Fibroblast of lung (primary cell): ENCODE data around the gene GBP5. TPM values are rescaled to one million over a fixed set of nuclear protein-coding genes. Genes with fewer than 3 reads are reported as not detected.

Source experiments
- DNase-seq, 2 donors: peaks; one replicate each; pipeline versions ENCODE4 v3.0.0 to v3.0.0-alpha.2; 2010; ENCODE audit warnings: low read depth in 2 of 2
- H2AFZ ChIP-seq: 2 replicates; pipeline ENCODE4 v1.5.1; 2012; ENCODE audit warnings: low read length, control low read depth, inconsistent platforms
- H3K27ac ChIP-seq: 2 replicates; pipeline ENCODE4 v1.5.1; 2011; ENCODE audit warnings: low read length, control low read depth; ENCODE audit not compliant: insufficient read depth
- H3K27me3 ChIP-seq: 2 replicates; pipeline ENCODE4 v1.5.1; 2011; ENCODE audit warnings: mild to moderate bottlenecking, low read length; ENCODE audit not compliant: control insufficient read depth, insufficient read depth
- H3K36me3 ChIP-seq: 2 replicates; pipeline ENCODE4 v1.5.1; 2011; ENCODE audit warnings: low read length; ENCODE audit not compliant: control insufficient read depth, insufficient read depth
- H3K4me1 ChIP-seq: 2 replicates; pipeline ENCODE4 v1.5.1; 2011; ENCODE audit warnings: low read length; ENCODE audit not compliant: control insufficient read depth, insufficient read depth; ENCODE audit errors: extremely low read depth
- H3K4me2 ChIP-seq: 2 replicates; pipeline ENCODE4 v1.5.1; 2011; ENCODE audit warnings: low read length, control low read depth; ENCODE audit not compliant: insufficient read depth; ENCODE audit errors: extremely low read depth
- H3K4me3 ChIP-seq, 4 experiments: fragments of 200-600 bp in 1 of 4; sonication (generic) in 1 of 4; replicated peaks in 1 of 4; 2 replicates each; pipeline ENCODE4 v1.5.1; 2011 to 2016; ENCODE audit warnings: low read length in 4 of 4, low read depth in 3 of 4, mild to moderate bottlenecking in 3 of 4, control low read depth in 2 of 4, inconsistent platforms in 1 of 4, mixed read lengths in 1 of 4; ENCODE audit not compliant: insufficient read depth in 1 of 4; ENCODE audit errors: control extremely low read depth in 1 of 4
- H3K79me2 ChIP-seq: 2 replicates; pipeline ENCODE4 v1.5.1; 2012; ENCODE audit warnings: mild to moderate bottlenecking, low read length, inconsistent platforms; ENCODE audit not compliant: control insufficient read depth, insufficient read depth
- H3K9ac ChIP-seq: 2 replicates; pipeline ENCODE4 v1.5.1; 2011; ENCODE audit warnings: mild to moderate bottlenecking, low read length, control low read depth; ENCODE audit not compliant: insufficient read depth
- H3K9me3 ChIP-seq: 2 replicates; pipeline ENCODE4 v1.5.1; 2012; ENCODE audit warnings: low read depth, low read length; ENCODE audit not compliant: control insufficient read depth, insufficient read depth
- H4K20me1 ChIP-seq: 2 replicates; pipeline ENCODE4 v1.5.1; 2011; ENCODE audit warnings: low read length; ENCODE audit not compliant: control insufficient read depth, insufficient read depth; ENCODE audit errors: extremely low read depth
- CTCF ChIP-seq, 2 donors: IDR thresholded peaks in 1 of 2; conservative IDR thresholded peaks in 1 of 2; 1 replicate in 1 of 2; 2 replicates in 1 of 2; pipeline ENCODE4 v1.5.1; 2011 to 2012; ENCODE audit warnings: low read length in 2 of 2, control low read depth in 1 of 2, inconsistent platforms in 1 of 2, low read depth in 1 of 2, mild to moderate bottlenecking in 1 of 2
- EZH2 ChIP-seq: IDR thresholded peaks from 2 replicates; pipeline ENCODE4 v1.5.1; 2012; ENCODE audit warnings: low read length, control low read depth, mild to moderate bottlenecking; ENCODE audit errors: missing control alignments
- polyA plus RNA-seq, 2 donors: library from polyadenylated mRNA; depleted of rRNA in 1 of 2; stranded (reverse) in 1 of 2; unstranded in 1 of 2; fragments of >200 nt; gene quantifications; 2 replicates each; pipeline ENCODE4 v1.2.1, GENCODE V29; 2011 to 2012; ENCODE audit warnings: missing spikeins in 1 of 2
- total RNA-seq: library from RNA; depleted of rRNA; stranded (reverse); fragments of >200 nt; gene quantifications from 2 replicates; pipeline ENCODE4 v1.2.1, GENCODE V29; 2014

Gene GBP5
- total and polyA plus RNA-seq, 2 donors (not counting 1 experiment from before 2014, with no cell fraction given): 0.17 TPM; not detected in 1

- H3K4me2 ChIP-seq: no peak overlapping the region
- H3K79me2 ChIP-seq: no peaks in the 10 kb centered on the region
- no peak overlapping the region for H2AFZ ChIP-seq
- H4K20me1 ChIP-seq: no peaks in the 10 kb centered on the region
- no peaks in the 10 kb centered on the region for H3K36me3 ChIP-seq
- DNase-seq: no peak
- H3K9me3 ChIP-seq: no peaks in the 10 kb centered on the region
- H3K27ac ChIP-seq: no peak overlapping the region
- H3K4me1 ChIP-seq: no peaks in the 10 kb centered on the region
- H3K27me3 ChIP-seq: no peaks in the 10 kb centered on the region
- H3K9ac ChIP-seq: no peak overlapping the region
- TF ChIP-seq CTCF (conservative IDR thresholded peaks at IDR 0.05 in 1 of 2, IDR thresholded peaks at IDR 0.05 in 1 of 2; ENCODE audit: low read depth in 1 of 2, low read length in 2 of 2) (no peak), EZH2 (no peak)
- no peak overlapping the region for H3K4me3 ChIP-seq
These were observed 8.1 kb upstream of the GBP5 start for GRCh38 chr1:89280766-89281165.

GRCh38 chr1:89279011-89279466, 6.4 kb upstream of the GBP5 start:
- H4K20me1 ChIP-seq: no peaks in the 10 kb centered on the region
- H3K9me3 ChIP-seq: no peaks in the 10 kb centered on the region
- TF ChIP-seq CTCF (conservative IDR thresholded peaks at IDR 0.05 in 1 of 2, IDR thresholded peaks at IDR 0.05 in 1 of 2; ENCODE audit: low read depth in 1 of 2, low read length in 2 of 2) (no peak), EZH2 (no peak)
- no peaks in the 10 kb centered on the region for H3K79me2 ChIP-seq
- no peak overlapping the region for H2AFZ ChIP-seq
- no peak overlapping the region for H3K27ac ChIP-seq
- H3K4me3 ChIP-seq: no peak overlapping the region
- H3K27me3 ChIP-seq: no peaks in the 10 kb centered on the region
- no peaks in the 10 kb centered on the region for H3K4me1 ChIP-seq
- H3K36me3 ChIP-seq: no peaks in the 10 kb centered on the region
- no peak overlapping the region for H3K9ac ChIP-seq
- H3K4me2 ChIP-seq: no peak overlapping the region
- DNase-seq: no peak

GRCh38 chr1:89277725-89278124, 5.1 kb upstream of the GBP5 start:
- Histone ChIP-seq H3K27me3 (no peaks in the 10 kb centered on the region), H3K9me3 (no peaks in the 10 kb centered on the region), H3K4me1 (no peaks in the 10 kb centered on the region), H3K36me3 (no peaks in the 10 kb centered on the region), H3K9ac (no peak overlapping the region), H3K4me2 (no peak overlapping the region), H4K20me1 (no peaks in the 10 kb centered on the region), H3K27ac (no peak overlapping the region), H3K79me2 (no peaks in the 10 kb centered on the region), H3K4me3 (no peak overlapping the region), H2AFZ (no peak overlapping the region)
- no peak for DNase-seq
- no peak for TF ChIP-seq EZH2
- TF ChIP-seq CTCF (conservative IDR thresholded peaks at IDR 0.05 in 1 of 2, IDR thresholded peaks at IDR 0.05 in 1 of 2; ENCODE audit: low read depth in 1 of 2, low read length in 2 of 2): no peak
